Neutrophil (primary cell): Measurements from ENCODE around the gene CETN3.

Experiments used
- H3K27ac ChIP-seq: fragments of 200-600 bp; sonication (generic); 2 replicates; pipeline ENCODE4 v1.5.1; 2016; ENCODE audit warnings: mild to moderate bottlenecking, moderate library complexity
- H3K27me3 ChIP-seq: fragments of 200-600 bp; sonication (generic); 2 replicates; pipeline ENCODE4 v1.6.0; 2016; ENCODE audit warnings: mild to moderate bottlenecking
- H3K36me3 ChIP-seq: fragments of 200-600 bp; sonication (generic); 2 replicates; pipeline ENCODE4 v1.5.1; 2017
- H3K4me1 ChIP-seq, 2 experiments: fragments of 200-600 bp in 1 of 2; sonication (generic) in 1 of 2; 1 replicate in 1 of 2; 2 replicates in 1 of 2; pipeline versions ENCODE4 v1.5.1 to v1.6.1; 2013 to 2016; ENCODE audit warnings: low read depth in 1 of 2, low read length in 1 of 2, mild to moderate bottlenecking in 1 of 2, moderate library complexity in 1 of 2; ENCODE audit not compliant: control insufficient read depth in 1 of 2, insufficient read depth in 1 of 2
- H3K4me3 ChIP-seq, 2 experiments: fragments of 200-600 bp in 1 of 2; sonication (generic) in 1 of 2; 1 replicate in 1 of 2; 2 replicates in 1 of 2; pipeline ENCODE4 v1.5.1; 2013 to 2016; ENCODE audit warnings: low read depth in 1 of 2, low read length in 1 of 2, mild to moderate bottlenecking in 1 of 2, moderate library complexity in 1 of 2
- H3K9me3 ChIP-seq: fragments of 200-600 bp; sonication (generic); 2 replicates; pipeline ENCODE4 v1.5.1; 2016
- TF ChIP-seq, protein P1 (sequence below): fragments of 200-600 bp; sonication (generic); IDR thresholded peaks from 2 replicates; pipeline ENCODE4 v1.5.1; 2016; ENCODE audit warnings: antibody characterized with exemption

Gene CETN3

DNA sequence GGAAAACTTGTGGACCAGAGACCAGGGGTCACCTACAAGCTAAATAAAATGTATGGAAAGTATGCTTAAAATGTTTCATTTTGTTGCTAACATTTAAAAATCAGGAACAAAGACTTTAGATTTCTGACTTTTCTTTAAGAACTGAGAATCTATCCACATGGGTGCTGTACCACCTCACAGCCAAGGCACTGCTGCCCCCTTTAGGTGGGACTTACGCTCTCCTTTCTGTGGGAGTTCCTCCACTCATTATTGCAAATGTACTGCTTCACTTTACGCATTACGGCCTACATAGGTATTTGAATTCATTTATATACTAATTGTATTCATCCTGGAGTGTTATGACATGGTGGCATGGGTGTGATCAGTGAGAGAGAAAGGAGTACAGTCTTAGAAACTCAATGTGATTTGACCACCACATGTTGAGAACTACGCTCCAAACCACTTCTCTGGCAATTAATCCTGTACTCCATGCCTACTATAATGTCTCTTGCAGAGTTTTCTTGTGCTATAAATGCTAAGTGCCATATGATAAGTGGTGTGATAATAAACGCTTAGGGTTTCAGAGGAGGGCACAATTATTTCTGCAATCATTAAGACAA lies 24.7 kb upstream of the CETN3 start:
- no peak overlapping the region for H3K27ac ChIP-seq
- H3K4me3 ChIP-seq: no peak overlapping the region
- H3K4me1 ChIP-seq: no peaks in the 10 kb centered on the region
- TF ChIP-seq, protein P1, sequence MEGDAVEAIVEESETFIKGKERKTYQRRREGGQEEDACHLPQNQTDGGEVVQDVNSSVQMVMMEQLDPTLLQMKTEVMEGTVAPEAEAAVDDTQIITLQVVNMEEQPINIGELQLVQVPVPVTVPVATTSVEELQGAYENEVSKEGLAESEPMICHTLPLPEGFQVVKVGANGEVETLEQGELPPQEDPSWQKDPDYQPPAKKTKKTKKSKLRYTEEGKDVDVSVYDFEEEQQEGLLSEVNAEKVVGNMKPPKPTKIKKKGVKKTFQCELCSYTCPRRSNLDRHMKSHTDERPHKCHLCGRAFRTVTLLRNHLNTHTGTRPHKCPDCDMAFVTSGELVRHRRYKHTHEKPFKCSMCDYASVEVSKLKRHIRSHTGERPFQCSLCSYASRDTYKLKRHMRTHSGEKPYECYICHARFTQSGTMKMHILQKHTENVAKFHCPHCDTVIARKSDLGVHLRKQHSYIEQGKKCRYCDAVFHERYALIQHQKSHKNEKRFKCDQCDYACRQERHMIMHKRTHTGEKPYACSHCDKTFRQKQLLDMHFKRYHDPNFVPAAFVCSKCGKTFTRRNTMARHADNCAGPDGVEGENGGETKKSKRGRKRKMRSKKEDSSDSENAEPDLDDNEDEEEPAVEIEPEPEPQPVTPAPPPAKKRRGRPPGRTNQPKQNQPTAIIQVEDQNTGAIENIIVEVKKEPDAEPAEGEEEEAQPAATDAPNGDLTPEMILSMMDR: no peak
- no peaks in the 10 kb centered on the region for H3K36me3 ChIP-seq
- H3K9me3 ChIP-seq: no peaks in the 10 kb centered on the region
- no peaks in the 10 kb centered on the region for H3K27me3 ChIP-seq

DNA sequence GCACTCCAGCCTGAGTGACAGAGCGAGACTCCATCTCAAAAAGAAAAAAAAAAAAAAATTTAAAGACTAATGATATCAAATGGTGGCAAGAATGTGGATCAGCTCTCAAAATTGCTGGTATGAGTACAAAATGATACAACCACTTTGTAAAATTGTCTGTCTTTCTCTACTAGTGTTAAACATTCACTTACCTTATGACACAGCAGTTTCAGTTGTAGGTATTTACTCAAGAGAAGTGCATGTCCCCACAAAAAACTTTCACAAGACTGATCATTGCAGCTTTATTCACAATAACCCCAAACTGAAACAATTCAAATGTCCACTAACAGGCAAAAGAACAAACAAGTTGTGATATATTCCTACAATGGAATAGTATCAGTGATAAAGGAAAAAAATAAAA lies 14.7 kb upstream of the CETN3 start:
- Histone ChIP-seq H3K4me3 (no peak overlapping the region), H3K4me1 (no peaks in the 10 kb centered on the region), H3K27ac (no peak overlapping the region), H3K9me3 (no peaks in the 10 kb centered on the region), H3K27me3 (peaks cover 7% of the 10 kb centered on the region), H3K36me3 (no peaks in the 10 kb centered on the region)
- TF ChIP-seq, protein P1: no peak

- Histone ChIP-seq H3K27me3 (peaks cover 7% of the 10 kb centered on the region), H3K36me3 (no peaks in the 10 kb centered on the region), H3K9me3 (no peaks in the 10 kb centered on the region), H3K4me1 (no peaks in the 10 kb centered on the region), H3K4me3 (no peak overlapping the region), H3K27ac (no peak overlapping the region)
- TF ChIP-seq, protein P1: no peak
Observed at GRCh38 chr5:90421136-90421535, 11.6 kb upstream of the CETN3 start.

GRCh38 chr5:90418214-90418613 lies 8.7 kb upstream of the CETN3 start:
- Histone ChIP-seq H3K4me1 (no peaks in the 10 kb centered on the region), H3K27me3 (peaks cover 7% of the 10 kb centered on the region), H3K36me3 (no peaks in the 10 kb centered on the region), H3K27ac (no peak overlapping the region), H3K4me3 (no peak overlapping the region), H3K9me3 (no peaks in the 10 kb centered on the region)
- TF ChIP-seq, protein P1: no peak

DNA sequence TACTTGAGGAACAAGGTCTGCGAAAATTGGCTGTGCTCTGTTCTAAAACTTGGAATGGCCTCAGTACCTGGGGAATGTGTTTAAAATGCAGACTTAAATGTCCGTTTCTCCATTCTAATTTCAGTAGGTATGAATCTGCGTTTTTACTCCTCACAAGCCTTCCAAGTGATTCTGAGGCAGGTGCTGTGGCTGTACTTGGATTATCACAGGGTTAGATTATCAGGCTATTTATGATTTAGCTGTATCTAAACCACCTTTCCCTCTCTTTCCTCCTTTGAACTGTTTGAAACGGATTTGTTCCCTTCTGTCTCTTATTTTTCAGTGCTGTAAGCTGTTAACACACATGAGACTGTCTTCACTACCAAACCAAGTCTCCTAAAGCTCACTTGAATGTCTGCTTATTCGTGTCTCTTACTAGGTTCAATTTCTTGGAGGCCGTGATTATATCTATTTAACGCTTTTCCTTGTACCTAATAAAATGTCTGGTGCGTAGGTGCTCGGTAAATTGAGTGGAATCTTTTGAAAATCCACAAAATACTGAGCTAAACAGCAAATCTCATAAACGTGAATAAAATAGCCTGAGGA lies 714 bp upstream of the CETN3 start:
- TF ChIP-seq, protein P1: no peak
- H3K9me3 ChIP-seq: no peaks in the 10 kb centered on the region
- no peaks in the 10 kb centered on the region for H3K36me3 ChIP-seq
- peaks cover 15 to 17% of the 10 kb centered on the region in 2 experiments for H3K4me1 ChIP-seq
- no peaks in the 10 kb centered on the region for H3K27me3 ChIP-seq
- H3K27ac ChIP-seq: peak overlapping the region; percentile 77
- H3K4me3 ChIP-seq: peak overlapping the region; percentile 79 to 98
